Endothelial cell of umbilical vein (primary cell): ENCODE measurements around the gene GEN1. TPM values are rescaled to one million over a fixed set of nuclear protein-coding genes. Genes with fewer than 3 reads are reported as not detected.

Source experiments
- BruUV-seq: library from RNA; stranded (reverse); fragments of 400-500 nt; replicated peaks from 2 replicates; lab custom pipeline; 2021; lab: Mats Ljungman, UMichigan
- CTCF ChIA-PET: fragments of 300-600, 350-600 bp; sonication (Branson Sonifier 250); formaldehyde crosslinking; loops from one replicate; lab custom pipeline; 2021; ENCODE audit warnings: antibody characterized with exemption, inconsistent platforms; lab: Charles Lee
- POLR2A ChIA-PET: fragments of 300-600, 350-600 bp; sonication (Branson Sonifier 250); formaldehyde crosslinking; loops from one replicate; lab custom pipeline; 2021; ENCODE audit warnings: antibody characterized with exemption, inconsistent platforms; lab: Charles Lee
- DNase-seq: peaks from one replicate; pipeline ENCODE4 v3.0.0-alpha.2; 2011; ENCODE audit warnings: low read depth, low spot score
- FAIRE-seq: peaks from 2 replicates; lab custom pipeline; 2011; peaks lifted over from hg19 to GRCh38; lab: Jason Lieb, UNC
- H2AFZ ChIP-seq: 2 replicates; pipeline ENCODE4 v1.6.0; 2012; ENCODE audit warnings: low read depth, low read length, control low read depth, inconsistent platforms
- H3K27ac ChIP-seq: 2 replicates; pipeline ENCODE4 v1.5.1; 2011; ENCODE audit warnings: low read depth, mild to moderate bottlenecking, control low read depth, low read length, moderate library complexity; ENCODE audit not compliant: insufficient read depth
- H3K27me3 ChIP-seq, 2 experiments: 2 replicates each; pipeline versions ENCODE4 v1.6.0 to v1.6.1; 2011; ENCODE audit warnings: low read length in 2 of 2, mixed read lengths in 1 of 2; ENCODE audit not compliant: control insufficient read depth in 2 of 2, insufficient read depth in 2 of 2
- H3K36me3 ChIP-seq, 2 experiments: 2 replicates in 1 of 2; 3 replicates in 1 of 2; pipeline ENCODE4 v1.5.1; 2011; ENCODE audit warnings: low read length in 2 of 2, mild to moderate bottlenecking in 1 of 2, moderate library complexity in 1 of 2; ENCODE audit not compliant: control insufficient read depth in 2 of 2, insufficient read depth in 2 of 2; ENCODE audit errors: extremely low read depth in 1 of 2
- H3K4me1 ChIP-seq: 3 replicates; pipeline ENCODE4 v1.5.1; 2011; ENCODE audit warnings: mild to moderate bottlenecking, low read length; ENCODE audit not compliant: control insufficient read depth, insufficient read depth; ENCODE audit errors: extremely low read depth
- H3K4me2 ChIP-seq: 2 replicates; pipeline ENCODE4 v1.6.1; 2011; ENCODE audit warnings: low read length, control low read depth, mixed read lengths; ENCODE audit not compliant: insufficient read depth
- H3K4me3 ChIP-seq, 3 experiments: fragments of 200-600 bp in 1 of 3; sonication (generic), shearing (Covaris generic) in 1 of 3; replicated peaks in 1 of 3; 2 replicates each; pipeline ENCODE4 v1.5.1; 2011 to 2016; ENCODE audit warnings: control low read depth in 3 of 3, low read length in 3 of 3, mild to moderate bottlenecking in 2 of 3, inconsistent platforms in 1 of 3, low read depth in 1 of 3, moderate library complexity in 1 of 3; ENCODE audit not compliant: insufficient read depth in 1 of 3
- H3K79me2 ChIP-seq: 2 replicates; pipeline ENCODE4 v1.6.0; 2012; ENCODE audit warnings: low read length, inconsistent platforms; ENCODE audit not compliant: control insufficient read depth, insufficient read depth
- H3K9ac ChIP-seq: replicated peaks from 2 replicates; pipeline ENCODE3; 2011; ENCODE audit warnings: low read length, control low read depth; ENCODE audit not compliant: insufficient read depth; ENCODE audit errors: extremely low read depth
- H3K9me1 ChIP-seq: replicated peaks from 3 replicates; pipeline ENCODE4 v1.6.0; 2011; ENCODE audit warnings: mild to moderate bottlenecking, low read length; ENCODE audit not compliant: control insufficient read depth, insufficient read depth; ENCODE audit errors: extremely low read depth
- H3K9me3 ChIP-seq: replicated peaks from 2 replicates; pipeline ENCODE4 v1.5.1; 2012; ENCODE audit warnings: low read length, inconsistent platforms; ENCODE audit not compliant: control insufficient read depth, insufficient read depth
- H4K20me1 ChIP-seq: replicated peaks from 2 replicates; pipeline ENCODE3; 2011; ENCODE audit warnings: mild to moderate bottlenecking, low read length; ENCODE audit not compliant: control insufficient read depth, insufficient read depth; ENCODE audit errors: extremely low read depth
- EZH2 ChIP-seq: IDR thresholded peaks from 2 replicates; pipeline ENCODE4 v1.6.1; 2012; ENCODE audit warnings: borderline replicate concordance, low read depth, mild to moderate bottlenecking, moderate library complexity, low read length, inconsistent platforms; ENCODE audit not compliant: severe bottlenecking
- FOS ChIP-seq: IDR thresholded peaks from 2 replicates; pipeline ENCODE4 v1.6.1; 2011; ENCODE audit warnings: mild to moderate bottlenecking, low read length, moderate library complexity, borderline replicate concordance; ENCODE audit not compliant: insufficient read depth
- GATA2 ChIP-seq: IDR thresholded peaks from 2 replicates; pipeline ENCODE4 v1.7.0; 2011; ENCODE audit warnings: low read depth, mild to moderate bottlenecking, moderate library complexity, mixed read lengths, low read length; ENCODE audit not compliant: insufficient read length, insufficient read depth
- JUN ChIP-seq: IDR thresholded peaks from 2 replicates; pipeline ENCODE4 v1.6.1; 2011; ENCODE audit warnings: borderline replicate concordance, low read depth; ENCODE audit not compliant: insufficient read length, insufficient read depth
- MYC ChIP-seq: IDR thresholded peaks from one replicate; pipeline ENCODE4 v1.6.1; 2011; ENCODE audit warnings: mild to moderate bottlenecking, low read depth, low read length
- POLR2A ChIP-seq: IDR thresholded peaks from 2 replicates; pipeline ENCODE4 v1.6.1; 2012; ENCODE audit warnings: low read depth, mild to moderate bottlenecking, control low read depth, low read length
- POLR2AphosphoS5 ChIP-seq: IDR thresholded peaks from 2 replicates; pipeline ENCODE4 v1.6.1; 2012; ENCODE audit warnings: low read depth, mild to moderate bottlenecking, control low read depth, low read length, moderate library complexity; ENCODE audit not compliant: insufficient read depth
- dilution Hi-C: fragments of 300-500 bp; cut with MboI; formaldehyde crosslinking; loops from one replicate; pipeline ENCODE4 v1.15.0; 2019; ENCODE audit warnings: low sequenced_read_pairs; ENCODE audit not compliant: extremely low pct_ligation_motif_present
- intact Hi-C: fragments of 100-400 bp; cut with micrococcal nuclease; formaldehyde crosslinking; loops from one replicate; pipeline ENCODE4 v1.10.0; 2022
- polyA plus RNA-seq, 4 experiments: library from polyadenylated mRNA; depleted of rRNA in 3 of 4; stranded (reverse) in 3 of 4; unstranded in 1 of 4; fragments of >200 nt; gene quantifications; 2 replicates each; pipeline versions ENCODE4 v1.2.1 to v1.2.3, GENCODE V29; 2011 to 2012; ENCODE audit warnings: missing spikeins in 1 of 4
- total RNA-seq: library from RNA; stranded (reverse); gene quantifications from 2 replicates; pipeline ENCODE4 v1.2.3, GENCODE V29; 2021
- TF ChIP-seq, protein P1 (sequence below): IDR thresholded peaks from 2 replicates; pipeline ENCODE4 v1.6.1; 2011; ENCODE audit not compliant: insufficient read depth, insufficient read length
- TF ChIP-seq, protein P2 (sequence below), 2 donors: IDR thresholded peaks; 1 replicate in 1 of 2; 2 replicates in 1 of 2; pipeline ENCODE4 v1.5.1; 2011; ENCODE audit warnings: low read length in 2 of 2, mild to moderate bottlenecking in 2 of 2, moderate library complexity in 2 of 2, control low read depth in 1 of 2, inconsistent platforms in 1 of 2, low read depth in 1 of 2; ENCODE audit not compliant: insufficient read depth in 1 of 2; ENCODE audit errors: extremely low read depth in 1 of 2

Gene GEN1
- total and polyA plus RNA-seq, 2 donors (not counting 3 experiments of a cell fraction or from before 2014, with no cell fraction given): 8.1 to 29.6 TPM

DNA sequence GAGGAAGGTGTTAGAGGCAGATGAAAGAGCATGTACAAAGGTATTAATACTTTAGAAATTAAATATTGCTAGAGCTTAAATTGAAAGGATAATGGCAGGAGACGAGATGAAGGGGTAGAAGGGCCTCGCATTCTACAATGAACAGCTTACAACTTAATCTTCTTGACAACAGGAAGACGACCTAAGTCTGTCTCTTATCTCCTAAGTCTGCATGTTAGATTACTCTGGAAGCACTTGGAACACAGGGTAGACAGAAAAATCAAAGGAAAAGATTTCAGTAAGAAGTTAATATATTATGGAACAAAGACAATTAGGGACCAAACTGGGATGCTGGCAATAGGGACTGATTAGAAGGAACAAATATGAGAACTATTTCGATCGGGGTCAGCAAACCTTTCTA is 35.2 kb upstream of the GEN1 start:
- dilution Hi-C loops (no loop called here), intact Hi-C loops (loop anchor here (1.0 kb wide), 3 partner anchors 36 to 431 kb away; partner anchors contain the start of gene GEN1)
- FAIRE-seq (no peak), DNase-seq (no peak)
- CTCF ChIA-PET: interaction anchor here (1.6 to 3.0 kb wide), 5 partner anchors 10 to 39 kb away, joined by 8 to 27 read pairs (median 11); no protein-coding TSS in a partner anchor
- H3K9ac ChIP-seq: no peak overlapping the region
- H3K4me2 ChIP-seq: no peak overlapping the region
- no peaks in the 10 kb centered on the region for H3K9me3 ChIP-seq
- no peak overlapping the region for H3K4me3 ChIP-seq
- POLR2A ChIA-PET: interaction anchor here (0.6 kb wide), 1 partner anchor 35 kb away, joined by 5 read pairs; the partner anchor contains the start of genes GEN1 and SMC6
- H3K27ac ChIP-seq: no peak overlapping the region
- TF ChIP-seq MYC (no peak), POLR2A (no peak), POLR2AphosphoS5 (no peak), JUN (no peak), FOS (no peak), GATA2 (no peak), EZH2 (no peak)
- TF ChIP-seq, protein P1, sequence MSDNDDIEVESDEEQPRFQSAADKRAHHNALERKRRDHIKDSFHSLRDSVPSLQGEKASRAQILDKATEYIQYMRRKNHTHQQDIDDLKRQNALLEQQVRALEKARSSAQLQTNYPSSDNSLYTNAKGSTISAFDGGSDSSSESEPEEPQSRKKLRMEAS: no peak
- TF ChIP-seq, protein P2, sequence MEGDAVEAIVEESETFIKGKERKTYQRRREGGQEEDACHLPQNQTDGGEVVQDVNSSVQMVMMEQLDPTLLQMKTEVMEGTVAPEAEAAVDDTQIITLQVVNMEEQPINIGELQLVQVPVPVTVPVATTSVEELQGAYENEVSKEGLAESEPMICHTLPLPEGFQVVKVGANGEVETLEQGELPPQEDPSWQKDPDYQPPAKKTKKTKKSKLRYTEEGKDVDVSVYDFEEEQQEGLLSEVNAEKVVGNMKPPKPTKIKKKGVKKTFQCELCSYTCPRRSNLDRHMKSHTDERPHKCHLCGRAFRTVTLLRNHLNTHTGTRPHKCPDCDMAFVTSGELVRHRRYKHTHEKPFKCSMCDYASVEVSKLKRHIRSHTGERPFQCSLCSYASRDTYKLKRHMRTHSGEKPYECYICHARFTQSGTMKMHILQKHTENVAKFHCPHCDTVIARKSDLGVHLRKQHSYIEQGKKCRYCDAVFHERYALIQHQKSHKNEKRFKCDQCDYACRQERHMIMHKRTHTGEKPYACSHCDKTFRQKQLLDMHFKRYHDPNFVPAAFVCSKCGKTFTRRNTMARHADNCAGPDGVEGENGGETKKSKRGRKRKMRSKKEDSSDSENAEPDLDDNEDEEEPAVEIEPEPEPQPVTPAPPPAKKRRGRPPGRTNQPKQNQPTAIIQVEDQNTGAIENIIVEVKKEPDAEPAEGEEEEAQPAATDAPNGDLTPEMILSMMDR (IDR thresholded peaks at IDR 0.05; ENCODE audit: extremely low read depth in 1 of 2, insufficient read depth in 1 of 2, low read depth in 1 of 2, low read length in 2 of 2): no peak
- H3K79me2 ChIP-seq: no peaks in the 10 kb centered on the region
- no peaks in the 10 kb centered on the region for H4K20me1 ChIP-seq
- no TSS peak for BruUV-seq
- no peaks in the 10 kb centered on the region for H3K27me3 ChIP-seq
- no peaks in the 10 kb centered on the region for H3K4me1 ChIP-seq
- peaks cover 3% of the 10 kb centered on the region for H3K9me1 ChIP-seq
- no peak overlapping the region for H2AFZ ChIP-seq
- H3K36me3 ChIP-seq: peaks cover 5 to 38% of the 10 kb centered on the region in 2 experiments
